KG1 (cell line): ENCODE measurements around the gene TBC1D22A.
"Not testable (repeated sequence)": the region's sequence is repeated elsewhere in the genome, so short reads cannot be mapped to it uniquely, and the experiment has no call there.

ENCODE experiments used
- DNase-seq: peaks from one replicate; lab custom pipeline; 2025; lab: John Stamatoyannopoulos, UW

Gene TBC1D22A

DNA sequence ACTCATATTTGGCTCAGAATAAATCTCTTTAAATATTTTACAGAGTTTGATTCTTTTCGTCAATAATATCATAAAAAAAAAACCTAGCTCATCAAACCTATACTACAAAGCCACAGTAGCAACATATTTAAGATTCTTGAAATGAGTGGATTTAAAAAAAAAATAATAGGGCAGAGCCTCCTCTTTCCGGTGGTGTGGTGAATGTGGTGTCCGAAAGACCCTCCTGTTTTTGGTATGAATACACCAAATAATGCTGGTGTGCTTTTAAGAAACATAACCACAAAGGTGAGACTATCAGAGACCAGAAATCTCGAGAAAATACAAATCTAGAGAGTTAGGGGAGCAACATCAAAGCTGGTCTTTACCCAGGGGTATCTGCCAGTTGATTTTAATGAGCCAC, 342.6 kb downstream of the TBC1D22A start:
- DNase-seq: no peak

DNA sequence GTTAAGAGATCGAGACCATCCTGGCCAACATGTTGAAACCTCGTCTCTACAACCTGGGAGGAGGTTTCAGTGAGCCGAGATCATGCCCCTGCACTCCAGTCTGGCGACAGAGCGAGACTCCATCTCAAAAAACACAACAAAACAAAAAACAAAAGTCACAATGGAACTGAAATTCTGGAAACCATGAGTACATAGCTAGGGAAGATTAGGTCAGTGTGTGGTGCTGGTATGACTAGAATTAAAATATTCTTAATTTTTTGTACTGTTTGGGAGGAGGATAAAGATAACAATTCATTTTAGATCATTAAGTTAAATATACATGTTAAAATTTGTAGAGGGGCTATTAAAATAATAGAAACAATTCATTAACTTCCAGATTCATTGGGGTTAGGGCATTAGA, 344.4 kb downstream of the TBC1D22A start:
- no peak for DNase-seq

DNA sequence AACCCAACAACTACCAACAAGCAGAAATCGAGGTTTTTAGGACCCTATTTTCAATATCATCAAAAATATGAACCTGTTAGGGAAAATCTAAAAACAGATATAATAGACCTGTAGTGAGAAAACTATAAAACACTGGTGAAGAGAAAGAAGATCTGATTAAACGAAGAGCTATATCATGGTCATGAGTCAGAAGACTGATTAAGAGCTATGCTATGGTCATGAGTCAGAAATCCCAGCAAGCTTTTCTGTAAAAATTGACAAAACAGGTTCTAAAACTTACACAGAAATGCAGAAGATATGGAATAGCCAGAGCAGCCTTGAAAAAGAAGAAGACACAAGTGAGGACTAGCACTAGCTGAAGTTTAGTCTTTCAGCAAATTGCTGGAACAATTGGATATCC, 345.0 kb downstream of the TBC1D22A start:
- no peak for DNase-seq

DNA sequence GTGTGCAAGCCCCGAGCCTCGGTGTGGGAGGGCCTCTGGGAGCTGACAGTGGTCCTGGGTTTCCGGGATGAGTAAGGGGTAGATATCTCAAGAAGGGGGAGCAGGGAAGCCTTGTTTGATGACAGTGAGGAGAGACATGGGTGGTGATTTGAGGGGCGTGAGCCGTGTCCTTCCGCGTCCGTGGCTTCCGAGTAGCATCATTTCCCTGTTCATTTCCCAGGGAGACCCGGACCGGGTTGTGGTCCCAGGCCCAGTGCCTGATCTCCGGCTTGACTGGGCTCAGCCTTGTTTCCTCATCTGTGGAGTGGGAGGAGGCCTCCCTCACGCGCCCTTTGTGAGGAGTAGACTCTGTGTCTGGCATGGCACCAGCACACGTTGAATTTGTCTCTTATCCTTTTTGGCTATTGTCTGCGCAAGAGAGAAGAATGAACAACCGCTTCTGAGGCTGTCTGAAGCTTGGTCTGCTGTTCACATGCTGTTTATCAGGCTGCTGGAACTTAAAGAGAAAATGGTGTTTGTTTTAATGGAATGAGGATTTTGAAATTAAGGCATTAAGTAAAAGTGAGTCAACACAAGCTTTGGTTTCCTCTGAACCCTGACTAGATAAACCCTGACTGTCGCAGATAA, 348.5 kb downstream of the TBC1D22A start:
- no peak for DNase-seq

DNA sequence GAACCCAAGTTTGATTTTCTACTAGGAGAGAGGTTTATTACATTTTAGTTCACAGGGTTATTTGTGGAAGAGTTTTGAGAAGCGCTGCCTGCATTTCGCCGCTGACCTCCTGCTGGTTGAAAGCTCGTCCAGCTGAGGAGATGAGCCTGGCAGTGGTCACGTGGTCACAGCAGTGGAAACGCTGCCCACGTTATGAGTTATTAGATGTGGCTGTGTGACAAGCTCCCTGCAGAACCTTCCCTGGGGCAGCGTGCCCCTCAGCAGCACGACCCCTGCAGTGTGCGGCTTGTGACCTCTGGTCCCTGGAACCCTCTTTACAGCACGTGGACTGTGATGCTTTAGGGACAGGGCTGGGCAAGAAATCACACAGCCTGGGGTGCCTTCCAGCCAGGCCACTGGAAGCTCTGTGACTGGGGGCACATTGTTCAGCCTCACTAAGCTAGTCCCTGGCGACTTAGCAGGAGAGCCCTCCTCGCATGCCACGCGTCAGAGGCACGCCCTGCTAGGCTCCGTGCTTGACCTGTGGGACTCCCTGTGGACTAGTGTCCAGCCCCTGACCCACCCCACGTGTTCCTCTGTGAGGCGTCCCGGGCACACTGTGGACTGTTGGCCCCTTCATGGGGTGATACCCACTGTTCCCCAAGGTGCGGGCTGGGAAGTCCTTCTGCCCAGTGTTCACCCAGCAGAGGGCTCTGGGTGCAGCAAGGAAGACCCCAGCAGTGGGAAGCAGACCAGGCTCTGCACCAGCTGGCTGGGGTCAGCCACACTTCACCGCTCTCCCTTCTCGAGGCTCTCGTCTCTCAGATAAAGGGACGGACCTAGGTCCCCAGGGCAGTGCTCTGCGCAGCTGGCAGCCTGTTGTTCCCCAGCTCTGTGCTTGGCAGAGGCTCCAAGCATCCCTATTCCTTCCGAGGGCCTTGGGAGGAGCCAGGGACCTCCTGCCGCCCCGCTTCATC, 349.5 kb downstream of the TBC1D22A start:
- no peak for DNase-seq

DNA sequence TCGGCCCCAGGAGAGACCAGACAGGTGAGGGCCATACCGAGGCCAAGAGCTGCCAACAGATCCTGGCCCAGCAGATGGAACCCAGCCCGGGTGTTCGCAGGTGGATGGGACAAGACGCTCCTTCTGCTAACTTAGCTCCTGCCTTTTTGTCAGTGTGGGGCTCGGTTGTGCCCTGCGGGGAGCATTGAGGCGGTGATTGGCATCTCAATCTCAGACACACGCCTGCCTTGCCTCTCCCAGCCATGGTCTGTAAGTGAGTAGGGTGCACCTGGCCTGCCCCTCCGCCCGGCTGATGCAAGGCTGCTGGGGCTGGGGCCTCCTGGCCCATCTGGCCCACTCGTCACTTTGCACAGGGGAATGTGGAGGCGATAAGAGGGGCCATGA, 350.1 kb downstream of the TBC1D22A start:
- no peak for DNase-seq

DNA sequence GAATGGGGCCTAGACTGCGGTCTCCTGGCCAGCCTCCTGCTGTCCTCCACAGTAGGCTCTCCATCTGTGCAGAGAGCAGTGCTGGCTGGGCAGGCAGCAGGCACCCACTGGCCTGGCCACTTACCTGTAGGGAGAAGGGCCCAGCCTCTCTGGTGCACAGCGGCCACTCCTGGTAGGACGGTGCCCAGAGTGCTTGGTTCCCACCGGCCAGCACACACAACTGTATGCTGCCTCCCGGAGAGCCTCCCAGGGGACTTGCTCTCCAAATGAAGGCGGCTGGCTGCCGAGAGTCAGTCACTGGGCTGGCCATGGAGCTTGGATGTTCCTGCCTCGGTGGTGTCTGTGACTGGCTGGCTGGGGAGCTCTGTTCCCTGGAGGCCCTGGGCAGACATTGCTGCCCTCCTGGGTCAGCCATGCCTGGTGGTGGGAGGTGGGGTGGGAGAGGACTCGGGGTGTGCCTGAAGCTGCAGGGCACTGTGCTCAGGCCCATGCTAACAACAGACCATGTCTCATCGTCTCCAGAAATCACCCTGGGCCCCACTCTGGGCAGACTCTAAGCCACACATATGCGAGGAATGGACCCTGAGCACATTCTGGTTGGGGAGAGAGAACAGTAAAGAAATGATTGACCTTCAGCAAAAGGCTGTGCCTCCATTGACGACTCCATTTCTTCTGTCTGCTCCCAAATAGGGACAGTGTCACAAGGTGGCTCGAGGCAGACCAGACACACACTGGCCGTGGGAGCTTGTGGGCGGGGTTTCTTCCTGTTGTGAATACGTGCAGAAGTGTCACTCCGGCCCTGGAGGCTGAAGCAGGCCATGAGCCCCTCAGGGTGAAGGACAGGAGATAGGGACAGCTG, 350.8 kb downstream of the TBC1D22A start:
- DNase-seq: no peak

DNA sequence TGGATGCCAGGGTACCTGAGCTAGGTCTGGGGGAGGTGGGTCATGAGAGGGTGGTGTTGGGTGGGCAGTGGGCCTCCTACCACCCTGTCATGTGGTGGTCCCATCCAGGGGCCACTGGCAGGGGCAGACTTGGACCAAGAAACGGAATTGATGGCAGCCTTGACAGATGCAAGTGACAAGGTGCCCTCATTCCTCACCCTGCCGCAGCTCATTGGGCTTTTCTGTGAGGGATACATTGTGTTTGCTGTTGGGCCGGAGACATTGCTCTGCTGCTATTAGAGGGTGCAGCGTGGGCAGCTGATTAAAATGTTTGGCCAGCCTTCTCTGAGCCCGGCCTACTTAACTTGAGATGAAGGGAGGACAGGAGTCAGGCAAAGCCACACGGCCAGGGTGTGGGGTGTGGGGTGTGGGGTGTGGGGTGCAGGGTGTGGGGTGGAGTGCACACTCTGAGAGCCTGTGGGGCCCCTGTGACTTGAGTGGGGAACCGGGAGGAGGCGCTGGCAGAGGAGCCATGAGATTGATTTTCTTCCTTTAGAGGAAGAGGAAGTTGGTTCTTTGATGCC, 351.5 kb downstream of the TBC1D22A start:
- no peak for DNase-seq

DNA sequence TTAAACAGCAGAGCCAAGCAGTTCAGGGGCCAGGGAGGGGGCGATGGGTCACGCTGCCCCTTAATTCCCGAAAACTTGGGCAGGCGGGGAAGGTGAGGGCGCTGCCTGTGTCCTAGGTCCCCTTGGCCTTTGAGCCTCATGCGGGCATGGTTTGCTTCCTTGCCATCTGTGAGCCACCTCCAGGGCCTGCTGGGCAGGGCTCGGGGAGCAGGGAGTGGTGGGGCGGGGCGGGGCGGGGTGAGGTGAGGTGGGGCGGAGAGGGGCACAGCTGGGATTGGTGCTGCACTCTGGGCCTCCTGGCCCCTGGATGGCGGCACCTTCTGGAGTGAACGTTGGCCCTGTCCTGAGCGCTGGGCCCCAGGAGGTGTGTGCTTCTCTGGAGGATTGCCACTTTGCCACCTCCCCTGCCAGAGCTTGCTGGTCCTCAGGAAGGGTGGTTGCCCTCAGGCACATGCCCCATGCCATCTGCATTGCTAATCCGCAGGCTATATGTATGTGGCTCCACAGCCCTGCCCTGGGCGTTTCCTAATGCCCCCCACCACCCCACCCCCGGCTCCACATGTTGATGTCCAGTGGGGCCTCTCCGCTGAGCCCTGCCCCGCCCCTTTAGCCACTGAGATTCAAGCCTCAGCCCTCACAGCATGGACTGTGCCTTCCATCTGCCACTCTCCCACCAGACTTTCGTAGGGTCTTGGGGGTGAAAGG, 352.5 kb downstream of the TBC1D22A start:
- no peak for DNase-seq

DNA sequence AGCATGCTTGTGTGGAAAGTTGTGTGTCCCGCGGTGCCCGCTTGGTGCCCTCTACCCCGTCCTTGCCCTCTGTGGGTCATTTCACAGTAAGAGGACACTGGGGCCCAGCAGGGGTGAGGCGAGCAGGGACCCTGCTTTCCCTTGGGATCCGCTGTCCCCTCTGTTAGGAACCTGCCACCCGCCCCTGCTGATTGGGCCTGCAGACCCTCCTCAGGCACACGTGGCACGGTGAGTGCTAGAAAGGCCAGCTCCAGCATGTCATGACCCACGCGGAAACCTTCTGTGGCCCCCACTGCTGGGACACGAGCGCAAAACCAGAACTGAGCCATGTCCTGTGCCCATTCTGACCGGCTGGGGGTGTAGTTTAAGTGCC, 353.1 kb downstream of the TBC1D22A start:
- DNase-seq: no peak

DNA sequence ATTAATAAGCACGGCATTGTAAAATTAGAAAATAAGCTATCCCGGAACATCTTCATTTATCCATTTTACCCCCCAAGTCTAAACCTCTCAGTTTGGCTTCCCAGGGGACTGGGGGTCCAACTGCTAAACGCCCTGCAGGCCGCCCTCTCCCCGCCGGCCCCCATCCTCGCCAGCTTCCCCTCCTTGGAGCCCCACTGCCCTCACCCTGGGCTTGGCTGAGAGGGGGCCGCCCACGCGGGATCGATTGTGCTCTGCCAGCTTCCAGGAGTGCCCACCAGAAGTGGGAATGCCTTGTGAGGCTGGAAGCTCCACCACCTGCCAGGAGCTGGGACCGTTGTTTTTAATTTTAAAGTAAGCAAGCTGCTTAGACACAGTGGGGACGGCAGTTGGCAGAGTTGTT, 353.5 kb downstream of the TBC1D22A start:
- no peak for DNase-seq

DNA sequence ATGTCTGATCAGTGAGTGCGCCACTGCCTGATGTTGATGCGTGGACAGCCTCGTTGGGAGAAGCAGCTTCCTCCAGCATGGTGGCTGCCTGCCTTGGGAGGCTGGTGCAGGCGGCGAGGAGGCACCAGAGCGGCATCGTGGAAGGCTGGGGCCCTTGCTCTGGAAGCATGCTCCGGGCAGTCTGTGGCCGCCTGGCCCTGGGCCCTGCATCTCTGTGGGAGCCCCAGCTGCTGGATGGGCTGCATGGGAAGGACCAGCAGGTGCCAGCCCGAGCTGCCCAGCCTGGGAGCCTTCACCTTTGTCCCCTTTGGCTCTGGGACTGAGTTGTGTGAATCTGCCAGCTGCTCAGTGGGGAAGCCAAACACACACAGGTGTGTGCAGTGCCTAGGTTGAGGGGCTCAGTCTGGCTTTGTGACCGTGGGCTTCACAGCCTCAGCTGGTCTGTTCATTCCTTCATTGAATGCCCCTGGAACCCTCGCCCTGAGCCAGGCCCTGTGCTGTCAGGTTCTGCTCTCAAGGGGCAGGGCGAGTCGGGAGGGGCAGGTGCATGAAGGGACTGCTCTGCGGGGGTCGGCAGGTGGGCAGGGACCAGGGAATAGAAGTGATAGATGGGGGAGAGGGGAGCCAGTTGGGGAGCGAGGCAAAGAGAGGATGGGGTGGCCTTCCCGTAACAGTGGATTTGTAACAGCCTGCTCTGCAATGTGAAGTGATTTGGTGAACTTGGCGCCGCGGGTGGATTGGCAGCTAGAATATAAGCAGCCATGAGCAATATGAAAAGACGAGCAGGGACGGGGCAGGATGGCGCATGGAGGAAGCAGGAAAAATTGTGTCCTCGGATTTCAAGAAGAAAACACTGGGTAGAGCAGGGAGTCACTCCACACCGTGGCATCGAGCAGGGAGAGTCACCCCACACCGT, 354.2 kb downstream of the TBC1D22A start:
- no peak for DNase-seq

DNA sequence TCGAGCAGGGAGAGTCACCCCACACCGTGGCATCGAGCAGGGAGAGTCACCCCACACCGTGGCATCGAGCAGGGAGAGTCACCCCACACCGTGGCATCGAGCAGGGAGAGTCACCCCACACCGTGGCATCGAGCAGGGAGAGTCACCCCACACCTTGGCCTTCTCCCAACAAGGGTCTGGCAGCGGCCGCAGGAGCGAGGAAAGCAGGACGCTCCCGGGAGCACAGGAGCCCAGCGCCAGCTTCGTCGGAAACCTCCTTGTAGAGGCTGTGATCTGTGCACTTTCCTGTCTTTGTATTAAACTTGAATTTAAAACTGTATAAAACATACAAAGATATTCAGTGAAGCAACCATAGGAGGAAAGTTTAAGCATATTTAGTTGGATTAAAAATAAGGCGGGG, 355.0 kb downstream of the TBC1D22A start:
- not testable (repeated sequence) for DNase-seq

DNA sequence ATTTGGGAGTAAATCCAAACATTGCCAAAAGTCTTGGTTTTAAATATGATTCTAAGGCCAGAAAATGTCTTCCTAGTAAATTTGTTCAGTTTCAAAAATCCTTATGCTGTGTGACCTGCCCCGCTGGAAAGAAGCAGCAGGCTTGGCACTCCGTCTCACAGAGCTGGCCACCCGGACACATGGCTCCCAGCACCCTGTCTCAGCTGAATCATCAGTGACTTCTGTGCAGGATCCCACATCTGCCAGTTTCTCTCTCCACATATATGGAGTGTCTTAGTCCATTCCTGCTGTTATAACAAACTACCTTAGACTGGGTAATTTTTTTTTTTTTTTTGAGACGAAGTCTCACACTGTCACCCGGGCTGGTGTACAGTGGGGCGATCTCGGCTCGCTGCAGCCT, 356.7 kb downstream of the TBC1D22A start:
- no peak for DNase-seq

DNA sequence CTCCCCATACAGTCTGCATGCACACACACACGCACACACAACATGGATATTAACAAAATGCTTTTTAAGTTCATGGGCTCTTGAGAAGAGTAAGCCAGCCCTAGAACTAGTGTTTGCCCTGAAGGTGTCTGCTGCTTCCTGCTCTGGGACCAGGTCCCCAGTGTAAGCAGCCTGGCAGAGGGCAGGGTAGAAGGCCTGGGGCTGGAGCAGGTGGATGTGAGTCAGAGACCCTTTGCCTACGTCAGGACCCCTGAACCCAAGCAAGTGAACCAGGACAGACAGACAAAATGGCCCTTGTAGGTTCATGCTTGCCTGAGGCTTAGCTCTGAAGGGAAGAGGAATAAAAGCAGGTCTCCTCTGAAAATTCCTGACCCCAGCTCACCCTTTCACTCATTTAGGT, 357.9 kb downstream of the TBC1D22A start:
- DNase-seq: no peak

DNA sequence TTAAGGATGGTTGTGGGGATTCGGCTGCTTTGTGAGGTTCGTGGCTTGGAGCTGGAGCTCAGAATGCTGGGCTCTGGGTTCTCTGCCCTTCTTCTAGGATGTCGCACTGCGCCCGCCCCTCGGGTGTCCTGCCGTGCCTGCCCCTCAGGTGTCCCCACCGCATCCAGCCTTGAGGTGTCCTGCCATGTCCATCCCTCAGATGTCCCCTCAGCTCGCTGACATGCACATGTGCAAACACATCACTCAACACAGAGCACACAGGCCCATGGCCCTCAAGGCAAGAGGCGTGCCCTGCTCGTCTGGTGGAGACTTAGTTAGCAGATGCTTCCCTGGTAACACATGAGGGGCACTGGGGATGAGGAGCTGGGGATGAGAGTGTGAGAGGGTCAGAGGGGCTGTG, 359.3 kb downstream of the TBC1D22A start:
- no peak for DNase-seq

DNA sequence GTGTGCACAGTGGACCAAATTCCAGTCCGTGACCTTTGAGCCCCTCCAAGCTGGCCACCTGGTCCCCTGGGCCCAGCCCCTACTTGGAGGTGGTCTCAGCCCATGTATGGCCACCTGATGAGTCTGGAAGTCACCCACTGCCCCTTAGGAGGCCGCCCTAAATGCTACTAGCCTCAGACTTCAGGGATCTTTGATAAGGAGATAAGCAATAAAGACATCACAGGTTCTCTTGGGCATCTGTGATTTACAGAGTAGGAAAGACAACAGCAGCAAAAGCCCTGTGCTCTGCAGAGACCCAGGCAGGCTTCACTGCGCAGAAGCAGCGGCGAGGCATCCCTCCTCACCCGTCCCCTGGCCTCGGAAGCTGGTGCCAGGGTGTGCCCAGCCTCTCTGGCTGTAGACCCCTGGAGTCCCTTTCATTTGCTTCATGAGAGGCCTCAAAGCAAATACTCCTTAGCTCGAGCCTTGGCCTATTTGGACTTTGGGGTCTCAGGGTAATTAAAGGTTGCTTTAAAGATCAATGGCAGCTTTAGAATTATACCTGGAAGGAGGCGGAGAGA, 360.1 kb downstream of the TBC1D22A start:
- DNase-seq: no peak

DNA sequence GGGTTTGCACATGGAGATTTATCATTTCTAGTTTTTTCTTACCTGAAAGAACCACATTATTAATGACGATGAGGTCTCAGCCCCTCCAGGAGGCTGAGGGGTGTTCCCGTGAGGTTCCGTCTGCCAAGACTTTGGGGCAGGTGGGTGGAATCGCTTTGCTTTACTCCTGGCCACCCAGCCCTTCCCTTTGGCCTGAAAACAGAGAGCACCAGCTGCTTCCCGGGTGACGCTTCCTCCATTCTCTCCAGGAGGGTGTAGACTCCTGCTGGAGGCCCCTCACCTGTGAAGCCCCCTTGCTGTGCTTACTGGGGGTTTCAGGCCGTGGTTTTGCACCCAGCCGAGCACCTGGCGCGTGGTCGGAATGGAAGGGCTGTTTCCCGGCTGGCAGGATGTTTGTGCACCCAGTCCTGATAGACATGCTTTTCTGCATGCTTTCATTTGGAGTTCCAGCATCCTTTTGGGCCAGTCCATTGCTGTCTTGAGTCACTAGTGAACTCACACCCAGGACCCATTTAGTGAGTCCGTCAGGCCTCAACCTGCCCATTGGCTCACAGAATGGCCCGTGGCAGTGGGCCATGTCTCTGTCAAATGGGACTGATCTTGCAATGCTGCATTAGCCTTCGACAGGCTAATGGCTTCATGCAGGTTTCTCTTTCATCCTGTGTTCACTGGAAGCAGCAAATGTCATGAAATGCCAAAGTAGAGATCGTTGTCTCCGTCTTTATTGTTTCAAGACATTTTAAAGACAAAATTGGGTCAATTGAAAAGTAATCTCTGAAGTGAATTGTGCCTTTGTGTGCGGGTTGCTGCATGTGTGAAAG, 360.8 kb downstream of the TBC1D22A start:
- DNase-seq: no peak

DNA sequence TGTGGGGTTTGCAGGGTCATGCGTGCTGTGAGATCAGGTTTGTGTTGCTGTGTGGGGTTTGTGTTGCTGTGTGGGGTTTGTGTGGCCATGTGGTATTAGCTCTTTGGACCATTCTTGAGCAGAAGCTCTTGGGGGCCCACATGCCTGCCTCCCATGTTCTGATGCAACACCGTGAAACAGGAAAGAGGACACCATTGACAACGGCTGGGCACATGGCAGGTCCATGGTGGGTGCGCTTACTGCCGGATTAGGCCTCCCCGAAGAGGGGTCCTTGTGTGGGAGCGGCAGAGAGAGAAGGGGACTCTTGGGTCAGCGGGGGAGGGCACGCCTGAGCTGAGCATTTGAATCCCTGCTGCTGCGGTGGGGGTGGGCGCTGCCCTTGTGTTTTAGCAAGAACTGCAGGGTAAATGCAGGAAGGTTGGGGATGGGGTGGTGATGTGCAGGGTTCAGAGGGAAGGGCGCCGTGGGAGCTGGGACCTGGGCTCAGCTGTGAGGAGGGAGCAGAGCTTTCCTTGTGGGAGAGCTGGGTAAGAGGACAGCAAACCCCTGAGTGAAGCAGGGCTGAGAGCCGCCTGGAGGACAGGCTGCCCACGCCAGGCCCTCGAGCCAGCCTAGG, 361.5 kb downstream of the TBC1D22A start:
- DNase-seq: no peak
